ENCODE measurements around the gene CD58. TPM values are rescaled to one million over a fixed set of nuclear protein-coding genes. Genes with fewer than 3 reads are reported as not detected.

The CD58 gene
- total and polyA plus RNA-seq, 9 of the 15 experiments (the other 6 are each of a cell fraction or from before 2014, with no cell fraction given), result 18.1 to 113 (median 37.4) TPM

DNA sequence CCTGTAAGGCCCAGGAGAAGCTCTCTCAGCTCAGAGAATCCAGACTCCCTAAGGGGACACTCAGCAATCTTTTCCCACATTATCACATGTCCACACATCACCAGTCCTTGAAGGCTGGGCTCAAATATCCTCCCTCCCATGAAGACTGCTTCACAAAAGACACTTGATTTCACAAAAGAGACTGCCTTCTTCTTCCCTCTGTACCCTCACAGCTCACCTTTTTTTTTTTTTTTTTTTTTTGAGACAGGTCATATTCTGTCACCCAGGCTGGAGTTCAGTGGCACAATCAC, 1.5 kb downstream of the CD58 start (continued):
- no peak for TF ChIP-seq NFE2 (IDR thresholded peaks at IDR 0.05; ENCODE audit: low read depth)

DNA sequence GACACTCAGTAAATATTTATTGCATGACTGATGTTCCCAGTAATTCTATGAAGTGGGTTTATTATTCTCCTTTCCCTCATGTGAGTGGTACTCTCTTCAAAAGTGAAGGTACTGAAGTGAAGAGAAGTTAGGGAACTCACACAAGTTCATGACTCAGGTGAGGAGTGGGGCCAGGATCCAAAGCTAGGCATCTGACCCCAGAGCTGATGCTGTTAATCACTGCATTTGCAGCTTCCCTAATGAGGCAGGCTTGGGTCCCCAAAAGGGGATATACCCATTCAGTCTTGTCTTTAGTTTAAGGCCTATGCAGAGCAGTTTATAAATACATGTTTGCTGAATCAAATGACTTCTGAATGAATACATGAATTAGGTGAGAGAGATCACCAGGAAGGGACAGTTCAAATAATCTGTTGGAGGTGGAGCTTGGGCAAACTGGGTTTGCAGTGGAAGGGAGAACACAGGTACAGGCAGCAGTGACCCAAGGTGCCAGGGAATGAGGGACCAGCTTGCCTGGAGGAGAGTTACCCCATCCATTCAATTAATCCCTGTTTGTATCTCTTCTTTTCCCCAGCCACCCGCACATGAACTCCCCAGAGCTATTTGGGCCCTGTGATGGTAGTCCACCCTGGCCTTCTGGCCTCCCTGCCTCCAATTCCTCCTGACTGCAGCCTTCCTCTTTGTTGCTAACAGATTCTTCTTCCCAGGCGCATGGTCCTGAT, 2.0 kb downstream of the CD58 start:
- intact Hi-C loops (cut with micrococcal nuclease), result no loop called here
- Histone ChIP-seq H3K4me2 (ENCODE audit: insufficient read depth, low read length) (peak overlapping the region; percentile 92), H3K9ac (ENCODE audit: insufficient read depth in 1 of 2, low read depth in 2 of 2, low read length in 2 of 2) (peak overlapping the region in 1 of 2 experiments; percentile 7; a peak in 1 of 4 replicates), H3K4me3 (peak overlapping the region; percentile 82; the same call in 1 of the 2 replicates), H3K27me3 (ENCODE audit: control insufficient read depth in 2 of 2, insufficient read depth in 2 of 2, low read length in 2 of 2) (no peaks in the 10 kb centered on the region), H3K9me3 (replicated peaks; ENCODE audit: control insufficient read depth, insufficient read depth, low read depth, low read length) (peaks cover 6% of the 10 kb centered on the region), H2AFZ (ENCODE audit: low read depth, low read length) (no peak overlapping the region), H4K20me1 (replicated peaks; ENCODE audit: control insufficient read depth, insufficient read depth, low read length) (peaks cover 18% of the 10 kb centered on the region; the same call in 1 of the 2 replicates), H3K9me1 (ENCODE audit: control insufficient read depth, insufficient read depth, low read length) (no peaks in the 10 kb centered on the region), H3K36me3 (ENCODE audit: control insufficient read depth, insufficient read depth, low read length) (peaks cover 7% of the 10 kb centered on the region; the same call in 2 of the 3 replicates), H3K27ac (ENCODE audit: extremely low read depth, low read depth, low read length) (no peak overlapping the region), H3K79me2 (ENCODE audit: control insufficient read depth, insufficient read depth, low read length) (peaks cover 70% of the 10 kb centered on the region), H3K4me1 (replicated peaks in 1 of 2; ENCODE audit: control insufficient read depth in 2 of 2, insufficient read depth in 2 of 2, low read length in 2 of 2) (peaks cover 40 to 44% of the 10 kb centered on the region in 2 experiments)
- WGBS (ENCODE audit: insufficient coverage, low coverage, missing lambda C conversion rate), result 90% methylated on average over 2 of the region's 2 CpGs
- POLR2A ChIA-PET, result interaction anchor here (0.7 to 1.8 kb wide), 8 partner anchors 10 to 492 kb away, joined by 3 to 7 read pairs (median 4); no protein-coding TSS in a partner anchor
- no TSS peak for BruUV-seq (replicated peaks)
- DNase-seq (ENCODE audit: extremely low read depth in 1 of 4, low spot score in 3 of 4) (peak in 1 of 4 experiments; percentile 4), ATAC-seq (no peak), FAIRE-seq (no peak)
- CTCF ChIA-PET (ENCODE audit: low intra/inter-chr PET ratio), result no interaction called here
- in situ Hi-C loops (cut with MboI), result no loop called here
- no peak for TF ChIP-seq ZNF583 (CRISPR knock-in tag; IDR thresholded peaks at IDR 0.05)
- no peak for TF ChIP-seq SIN3B (IDR thresholded peaks at IDR 0.05; ENCODE audit: low read depth)
- TF ChIP-seq, protein P1, sequence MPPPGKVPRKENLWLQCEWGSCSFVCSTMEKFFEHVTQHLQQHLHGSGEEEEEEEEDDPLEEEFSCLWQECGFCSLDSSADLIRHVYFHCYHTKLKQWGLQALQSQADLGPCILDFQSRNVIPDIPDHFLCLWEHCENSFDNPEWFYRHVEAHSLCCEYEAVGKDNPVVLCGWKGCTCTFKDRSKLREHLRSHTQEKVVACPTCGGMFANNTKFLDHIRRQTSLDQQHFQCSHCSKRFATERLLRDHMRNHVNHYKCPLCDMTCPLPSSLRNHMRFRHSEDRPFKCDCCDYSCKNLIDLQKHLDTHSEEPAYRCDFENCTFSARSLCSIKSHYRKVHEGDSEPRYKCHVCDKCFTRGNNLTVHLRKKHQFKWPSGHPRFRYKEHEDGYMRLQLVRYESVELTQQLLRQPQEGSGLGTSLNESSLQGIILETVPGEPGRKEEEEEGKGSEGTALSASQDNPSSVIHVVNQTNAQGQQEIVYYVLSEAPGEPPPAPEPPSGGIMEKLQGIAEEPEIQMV (tag; conservative IDR thresholded peaks at IDR 0.05; ENCODE audit: low read depth), result no peak
- no peak for TF ChIP-seq HNRNPK (IDR thresholded peaks at IDR 0.05; ENCODE audit: low read depth, low read length, poor library complexity, severe bottlenecking)
- no peak for TF ChIP-seq ZNF324 (CRISPR knock-in tag; IDR thresholded peaks at IDR 0.05)
- TF ChIP-seq RBM25 (IDR thresholded peaks at IDR 0.05; ENCODE audit: low read depth, low read length, severe bottlenecking), result peak; percentile 20
- no peak for TF ChIP-seq RAD51 (IDR thresholded peaks at IDR 0.05; ENCODE audit: borderline replicate concordance, low read depth)
